DND-41 (cell line): ENCODE data around the gene SEMA3A.
A peak's percentile ranks its signal among the peaks of the same experiment; 100 is the strongest.

Source experiments
- ATAC-seq: fragments of 200-7000 bp; cut with Tn5 transposase; 3 replicates; pipeline ENCODE4 v1.9.1; 2021; ENCODE audit warnings: low read depth; ENCODE audit not compliant: insufficient read depth
- DNase-seq: peaks from one replicate; pipeline ENCODE4 v3.0.0-alpha.2; 2020
- H2AFZ ChIP-seq: 2 replicates; pipeline ENCODE4 v1.6.0; 2012; ENCODE audit warnings: low read depth, low read length
- H3K27ac ChIP-seq: 2 replicates; pipeline ENCODE4 v1.5.1; 2012; ENCODE audit warnings: low read length, inconsistent platforms
- H3K27me3 ChIP-seq: fragments of 200-600 bp; sonication (generic); 2 replicates; pipeline ENCODE4 v1.6.0; 2012; ENCODE audit warnings: low read length, mild to moderate bottlenecking, inconsistent platforms; ENCODE audit not compliant: insufficient read depth, poor library complexity
- H3K36me3 ChIP-seq: 2 replicates; pipeline ENCODE4 v1.5.1; 2012; ENCODE audit warnings: low read length, inconsistent platforms; ENCODE audit not compliant: insufficient read depth
- H3K4me1 ChIP-seq: 2 replicates; pipeline ENCODE4 v1.5.1; 2012; ENCODE audit warnings: mild to moderate bottlenecking, low read length; ENCODE audit not compliant: insufficient read depth
- H3K4me2 ChIP-seq: 2 replicates; pipeline ENCODE4 v1.6.0; 2012; ENCODE audit warnings: mild to moderate bottlenecking, moderate library complexity, low read length, inconsistent platforms; ENCODE audit not compliant: insufficient read depth
- H3K4me3 ChIP-seq, 2 experiments: fragments of 200-600 bp in 1 of 2; shearing (Covaris generic) in 1 of 2; 2 replicates each; pipeline ENCODE4 v1.5.1; 2012 to 2016; ENCODE audit warnings: inconsistent platforms in 2 of 2, low read length in 2 of 2, mild to moderate bottlenecking in 2 of 2, low read depth in 1 of 2, moderate library complexity in 1 of 2
- H3K79me2 ChIP-seq: 2 replicates; pipeline ENCODE4 v1.6.0; 2012; ENCODE audit warnings: low read length, inconsistent platforms; ENCODE audit not compliant: insufficient read depth
- H3K9ac ChIP-seq: 2 replicates; pipeline ENCODE4 v1.6.0; 2012; ENCODE audit warnings: low read depth, mild to moderate bottlenecking, inconsistent platforms, low read length, moderate library complexity
- H3K9me3 ChIP-seq: 2 replicates; pipeline ENCODE4 v1.5.1; 2012; ENCODE audit warnings: low read length, moderate library complexity, mild to moderate bottlenecking, inconsistent platforms; ENCODE audit not compliant: insufficient read depth, severe bottlenecking
- H4K20me1 ChIP-seq: 2 replicates; pipeline ENCODE4 v1.6.0; 2012; ENCODE audit warnings: low read length; ENCODE audit not compliant: insufficient read depth
- EZH2 ChIP-seq: IDR thresholded peaks from 3 replicates; pipeline ENCODE4 v1.6.1; 2012; ENCODE audit warnings: borderline replicate concordance, low read depth, mild to moderate bottlenecking, moderate library complexity, low read length, inconsistent platforms; ENCODE audit not compliant: severe bottlenecking
- TF ChIP-seq, protein P1 (sequence below): IDR thresholded peaks from 2 replicates; pipeline ENCODE4 v1.5.1; 2012; ENCODE audit warnings: borderline replicate concordance, low read length, moderate library complexity, mild to moderate bottlenecking; ENCODE audit not compliant: poor library complexity, severe bottlenecking; ENCODE audit errors: extremely low read depth

Gene SEMA3A

DNA sequence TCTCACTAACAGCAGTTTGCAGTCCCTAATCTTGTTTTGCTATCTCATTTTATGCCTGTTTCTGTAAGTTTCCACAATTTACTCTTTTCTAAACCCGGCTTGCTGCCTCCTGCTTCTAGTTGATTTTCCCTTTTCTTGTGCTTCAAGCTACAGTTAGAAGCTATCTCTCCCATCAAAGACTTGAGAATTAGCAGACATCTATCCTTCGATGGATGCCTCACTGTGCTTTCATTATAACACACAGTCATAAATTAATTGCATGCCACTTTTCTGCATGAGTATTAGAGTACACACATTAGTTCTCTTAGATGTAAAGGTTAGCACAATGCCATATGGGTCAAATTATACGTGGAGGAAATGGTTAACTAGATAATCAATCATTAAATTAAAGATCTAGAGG, 48.7 kb downstream of the SEMA3A start:
- no peak overlapping the region for H3K4me3 ChIP-seq
- H3K4me2 ChIP-seq, result no peak overlapping the region
- H3K4me1 ChIP-seq, result no peaks in the 10 kb centered on the region
- no peaks in the 10 kb centered on the region for H3K27me3 ChIP-seq
- no peaks in the 10 kb centered on the region for H3K9me3 ChIP-seq
- no peak for DNase-seq
- H4K20me1 ChIP-seq, result no peaks in the 10 kb centered on the region
- H3K36me3 ChIP-seq, result no peaks in the 10 kb centered on the region
- no peak for ATAC-seq
- H3K9ac ChIP-seq, result no peak overlapping the region
- no peak overlapping the region for H3K27ac ChIP-seq
- TF ChIP-seq, protein P1, sequence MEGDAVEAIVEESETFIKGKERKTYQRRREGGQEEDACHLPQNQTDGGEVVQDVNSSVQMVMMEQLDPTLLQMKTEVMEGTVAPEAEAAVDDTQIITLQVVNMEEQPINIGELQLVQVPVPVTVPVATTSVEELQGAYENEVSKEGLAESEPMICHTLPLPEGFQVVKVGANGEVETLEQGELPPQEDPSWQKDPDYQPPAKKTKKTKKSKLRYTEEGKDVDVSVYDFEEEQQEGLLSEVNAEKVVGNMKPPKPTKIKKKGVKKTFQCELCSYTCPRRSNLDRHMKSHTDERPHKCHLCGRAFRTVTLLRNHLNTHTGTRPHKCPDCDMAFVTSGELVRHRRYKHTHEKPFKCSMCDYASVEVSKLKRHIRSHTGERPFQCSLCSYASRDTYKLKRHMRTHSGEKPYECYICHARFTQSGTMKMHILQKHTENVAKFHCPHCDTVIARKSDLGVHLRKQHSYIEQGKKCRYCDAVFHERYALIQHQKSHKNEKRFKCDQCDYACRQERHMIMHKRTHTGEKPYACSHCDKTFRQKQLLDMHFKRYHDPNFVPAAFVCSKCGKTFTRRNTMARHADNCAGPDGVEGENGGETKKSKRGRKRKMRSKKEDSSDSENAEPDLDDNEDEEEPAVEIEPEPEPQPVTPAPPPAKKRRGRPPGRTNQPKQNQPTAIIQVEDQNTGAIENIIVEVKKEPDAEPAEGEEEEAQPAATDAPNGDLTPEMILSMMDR, result no peak
- TF ChIP-seq EZH2, result no peak
- no peaks in the 10 kb centered on the region for H3K79me2 ChIP-seq
- 0 out of 2 replicates have a peak overlapping the region, but pooled peaks have one; percentile 8 for H2AFZ ChIP-seq

DNA sequence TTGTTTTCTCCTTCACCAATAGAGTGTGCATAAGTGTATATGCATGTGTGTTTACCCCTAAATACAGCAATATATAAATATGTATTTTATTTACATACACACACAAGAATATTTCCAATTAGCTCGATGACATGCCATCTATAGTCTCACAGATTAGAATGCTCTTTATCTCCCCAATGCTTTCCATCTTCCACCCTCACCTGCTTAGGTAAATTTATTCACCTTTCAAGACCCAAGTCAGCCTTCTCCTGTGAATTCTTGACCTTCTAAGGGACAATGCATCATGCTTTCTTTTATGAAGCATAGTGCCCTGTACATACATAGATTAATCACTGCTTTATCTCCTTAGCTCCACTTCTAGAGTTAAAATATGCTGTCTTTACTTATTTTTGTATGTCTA, 49.7 kb downstream of the SEMA3A start:
- no peaks in the 10 kb centered on the region for H4K20me1 ChIP-seq
- no peak overlapping the region for H3K4me2 ChIP-seq
- no peak overlapping the region for H3K4me3 ChIP-seq
- DNase-seq, result no peak
- no peaks in the 10 kb centered on the region for H3K9me3 ChIP-seq
- H2AFZ ChIP-seq, result no peak overlapping the region
- no peaks in the 10 kb centered on the region for H3K4me1 ChIP-seq
- H3K36me3 ChIP-seq, result no peaks in the 10 kb centered on the region
- TF ChIP-seq, protein P1, result no peak
- TF ChIP-seq EZH2, result no peak
- no peaks in the 10 kb centered on the region for H3K27me3 ChIP-seq
- H3K79me2 ChIP-seq, result no peaks in the 10 kb centered on the region
- ATAC-seq, result no peak
- no peak overlapping the region for H3K27ac ChIP-seq
- H3K9ac ChIP-seq, result no peak overlapping the region

DNA sequence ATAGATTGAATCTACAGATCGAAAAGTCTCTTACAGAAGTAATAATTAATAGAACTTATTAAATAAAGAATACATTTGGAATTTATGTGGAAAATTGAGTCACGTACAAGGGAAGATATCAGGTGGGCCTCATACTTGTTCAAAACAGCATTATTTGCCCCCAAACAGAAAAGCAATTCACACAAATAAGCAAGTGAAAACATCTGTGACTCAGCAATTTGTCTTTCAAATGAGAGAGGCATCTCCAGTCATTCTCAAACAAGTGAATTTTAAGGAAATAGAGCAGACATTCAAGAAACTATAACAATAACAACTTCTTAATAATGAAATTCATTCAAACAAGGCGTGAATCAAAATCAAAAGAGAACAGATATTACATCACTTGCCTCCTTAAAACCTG, 50.1 kb downstream of the SEMA3A start:
- Histone ChIP-seq H3K9me3 (no peaks in the 10 kb centered on the region), H3K4me1 (no peaks in the 10 kb centered on the region), H2AFZ (no peak overlapping the region), H3K27me3 (no peaks in the 10 kb centered on the region), H3K36me3 (no peaks in the 10 kb centered on the region), H3K79me2 (no peaks in the 10 kb centered on the region), H3K4me3 (no peak overlapping the region), H3K27ac (no peak overlapping the region), H4K20me1 (no peaks in the 10 kb centered on the region), H3K9ac (no peak overlapping the region), H3K4me2 (no peak overlapping the region)
- DNase-seq (no peak), ATAC-seq (no peak)
- no peak for TF ChIP-seq EZH2
- TF ChIP-seq, protein P1, result no peak

DNA sequence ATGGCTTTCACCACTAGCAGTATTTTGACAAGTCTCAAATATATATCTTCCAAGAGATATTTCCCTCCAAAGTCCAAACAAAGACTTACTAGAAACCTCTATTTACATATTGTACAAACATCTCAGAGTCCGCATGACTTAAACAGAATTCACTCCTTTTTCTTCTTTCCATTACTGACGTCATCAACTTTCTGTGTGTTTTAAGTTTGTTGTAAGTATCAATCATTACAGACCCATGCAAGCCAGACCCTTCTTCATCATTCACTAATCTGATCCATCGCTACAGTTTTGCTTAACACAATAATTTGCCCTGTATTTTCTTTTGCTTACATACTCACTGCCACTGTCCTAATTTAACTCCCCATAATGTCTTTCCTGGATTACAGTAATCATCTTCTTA, 51.9 kb downstream of the SEMA3A start:
- no peaks in the 10 kb centered on the region for H3K4me1 ChIP-seq
- TF ChIP-seq, protein P1, result no peak
- no peak for TF ChIP-seq EZH2

More for the DNA sequence above, 51.9 kb downstream of the SEMA3A start:
- H3K4me2 ChIP-seq, result no peak overlapping the region
- H3K79me2 ChIP-seq, result no peaks in the 10 kb centered on the region
- H3K27me3 ChIP-seq, result no peaks in the 10 kb centered on the region
- ATAC-seq (no peak), DNase-seq (no peak)
- no peaks in the 10 kb centered on the region for H3K36me3 ChIP-seq
- H3K27ac ChIP-seq, result no peak overlapping the region
- H4K20me1 ChIP-seq, result no peaks in the 10 kb centered on the region
- H3K9ac ChIP-seq, result no peak overlapping the region
- no peak overlapping the region for H2AFZ ChIP-seq
- no peak overlapping the region for H3K4me3 ChIP-seq
- H3K9me3 ChIP-seq, result no peaks in the 10 kb centered on the region
